Left lobe of liver (tissue), 2 donors: Measurements from ENCODE around the gene NASP. TPM values are rescaled to one million over a fixed set of nuclear protein-coding genes. Genes with fewer than 3 reads are reported as not detected.

Source experiments
- ATAC-seq: fragments of 200-7000 bp; cut with Tn5 transposase; one replicate; pipeline ENCODE4 v1.9.1; 2020; ENCODE audit warnings: mild to moderate bottlenecking, moderate library complexity
- DNase-seq: peaks from one replicate; pipeline ENCODE4 v3.0.0-alpha.2; 2020; ENCODE audit warnings: low spot score
- total RNA-seq: library from RNA; stranded (reverse); gene quantifications from one replicate; pipeline ENCODE4 v1.2.1, GENCODE V29; 2021
- donor health status: DM: no; HTN: no; CAD: no; lungs with moderate emphysema.
- donor health status: DM: no; HTN: yes; CAD: no.

Gene NASP
- total RNA-seq, 1 donor from 2014 or later, result 28.2 TPM

GRCh38 chr1:45615885-45616284 lies 32.0 kb downstream of the NASP start:
- DNase-seq (no peak), ATAC-seq (no peak)

- no peak for ATAC-seq
- DNase-seq, result no peak
Observed at GRCh38 chr1:45617618-45618017, 33.8 kb downstream of the NASP start.

GRCh38 chr1:45619149-45619921 lies 35.5 kb downstream of the NASP start:
- DNase-seq, result no peak
- ATAC-seq, result no peak

GRCh38 chr1:45620588-45621500 lies 37.0 kb downstream of the NASP start:
- peak; percentile 11 for ATAC-seq
- DNase-seq, result no peak

- ATAC-seq (peak; percentile 14), DNase-seq (no peak)
Observed at GRCh38 chr1:45621501-45621836, 37.6 kb downstream of the NASP start.

GRCh38 chr1:45621895-45622523 lies 38.2 kb downstream of the NASP start:
- DNase-seq (peak; percentile 58), ATAC-seq (peak; percentile 76)

GRCh38 chr1:45622524-45623394 lies 38.9 kb downstream of the NASP start:
- DNase-seq (no peak), ATAC-seq (peak; percentile 25)

- ATAC-seq (no peak), DNase-seq (no peak)
Observed at GRCh38 chr1:45623972-45624371, 40.1 kb downstream of the NASP start, which contains the start of gene CCDC17. TSS of gene CCDC17 (minus strand) at chr1:45624054. CDS start at chr1:45623909, 145 bp downstream.

- DNase-seq (no peak), ATAC-seq (peak; percentile 44)
Observed at GRCh38 chr1:45629035-45629434, 45.2 kb downstream of the NASP start.

- no peak for DNase-seq
- ATAC-seq, result no peak
Observed at GRCh38 chr1:45630429-45630828, 46.6 kb downstream of the NASP start.

- DNase-seq, result no peak
- no peak for ATAC-seq
Observed at GRCh38 chr1:45635211-45635610, 51.4 kb downstream of the NASP start.

- no peak for DNase-seq
- peak; percentile 56 for ATAC-seq
Observed at GRCh38 chr1:45640293-45640692, 56.5 kb downstream of the NASP start.

- DNase-seq (no peak), ATAC-seq (no peak)
Observed at GRCh38 chr1:45643321-45643720, 59.5 kb downstream of the NASP start.

GRCh38 chr1:45643978-45644377 lies 60.1 kb downstream of the NASP start:
- no peak for DNase-seq
- peak; percentile 56 for ATAC-seq

- ATAC-seq, result no peak
- no peak for DNase-seq
Observed at GRCh38 chr1:45644661-45645060, 60.8 kb downstream of the NASP start.

- ATAC-seq (peak; percentile 51), DNase-seq (no peak)
Observed at GRCh38 chr1:45647248-45648021, 63.6 kb downstream of the NASP start.

GRCh38 chr1:45654540-45655280 lies 70.9 kb downstream of the NASP start:
- DNase-seq (no peak), ATAC-seq (no peak)

GRCh38 chr1:45656573-45657226 lies 72.9 kb downstream of the NASP start:
- ATAC-seq (no peak), DNase-seq (no peak)
